ENCODE data around the gene FOXK2.
A peak's percentile ranks its signal among the peaks of the same experiment; 100 is the strongest.

FOXK2 gene

DNA sequence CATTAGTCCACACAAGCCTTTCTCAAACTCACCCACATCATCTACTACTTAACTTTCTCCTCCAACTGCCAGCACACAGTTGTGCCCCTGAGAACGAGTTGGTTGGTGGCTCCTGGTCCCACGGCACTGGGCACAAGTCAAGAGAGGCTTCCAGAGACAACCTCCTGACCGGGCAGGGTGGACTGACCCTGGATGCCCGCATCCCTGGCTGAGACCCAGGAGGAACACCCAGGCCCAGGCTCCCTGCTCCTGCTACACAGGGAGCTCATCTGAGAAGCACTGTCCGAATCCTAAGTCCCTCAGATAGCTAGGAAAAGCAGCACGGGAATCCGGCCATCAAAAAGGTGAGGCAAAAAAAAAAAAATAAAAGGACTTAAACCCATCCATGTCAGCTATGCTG lies 99.7 kb downstream of the FOXK2 start:
- no peak overlapping the region; the same call in 1 of the 2 replicates for H3K27ac ChIP-seq
- TF ChIP-seq CTCF (conservative IDR thresholded peaks at IDR 0.05; ENCODE audit: low read depth): no peak
- DNase-seq (ENCODE audit: low spot score): no peak
- POLR2A ChIA-PET (ENCODE audit: low non-redundant PET): no interaction called here
- CTCF ChIA-PET: interaction anchor here (0.7 kb wide), 1 partner anchor 10 kb away, joined by 5 read pairs; no protein-coding TSS in a partner anchor

- DNase-seq (ENCODE audit: low spot score): no peak
- POLR2A ChIA-PET (ENCODE audit: low non-redundant PET): no interaction called here
- peak overlapping the region; percentile 7; the same call in 1 of the 2 replicates for H3K27ac ChIP-seq
- CTCF ChIA-PET: interaction anchor here (0.7 kb wide), 1 partner anchor 10 kb away, joined by 5 read pairs; no protein-coding TSS in a partner anchor
- no peak for TF ChIP-seq CTCF (conservative IDR thresholded peaks at IDR 0.05; ENCODE audit: low read depth)
These were observed 100.1 kb downstream of the FOXK2 start for GRCh38 chr17:82619641-82620040.

GRCh38 chr17:82623707-82624106 lies 104.2 kb downstream of the FOXK2 start:
- H3K27ac ChIP-seq: no peak overlapping the region
- ChIA-PET POLR2A (ENCODE audit: low non-redundant PET) (no interaction called here), CTCF (interaction anchor here (0.7 kb wide), 1 partner anchor 23 kb away, joined by 11 read pairs; no protein-coding TSS in a partner anchor)
- DNase-seq (ENCODE audit: low spot score): no peak
- TF ChIP-seq CTCF (conservative IDR thresholded peaks at IDR 0.05; ENCODE audit: low read depth): no peak

GRCh38 chr17:82627405-82627804 lies 107.9 kb downstream of the FOXK2 start:
- POLR2A ChIA-PET (ENCODE audit: low non-redundant PET): no interaction called here
- CTCF ChIA-PET: no interaction called here
- TF ChIP-seq CTCF (conservative IDR thresholded peaks at IDR 0.05; ENCODE audit: low read depth): no peak

GRCh38 chr17:82629748-82630147 lies 110.2 kb downstream of the FOXK2 start:
- no peak for DNase-seq (ENCODE audit: low spot score)
- ChIA-PET POLR2A (ENCODE audit: low non-redundant PET) (no interaction called here), CTCF (no interaction called here)
- TF ChIP-seq CTCF (conservative IDR thresholded peaks at IDR 0.05; ENCODE audit: low read depth): no peak
- peak overlapping the region; percentile 4; the same call in 1 of the 2 replicates for H3K27ac ChIP-seq

More at GRCh38 chr17:82627405-82627804, 107.9 kb downstream of the FOXK2 start:
- H3K27ac ChIP-seq: peak overlapping the region; percentile 20
- no peak for DNase-seq (ENCODE audit: low spot score)

DNA sequence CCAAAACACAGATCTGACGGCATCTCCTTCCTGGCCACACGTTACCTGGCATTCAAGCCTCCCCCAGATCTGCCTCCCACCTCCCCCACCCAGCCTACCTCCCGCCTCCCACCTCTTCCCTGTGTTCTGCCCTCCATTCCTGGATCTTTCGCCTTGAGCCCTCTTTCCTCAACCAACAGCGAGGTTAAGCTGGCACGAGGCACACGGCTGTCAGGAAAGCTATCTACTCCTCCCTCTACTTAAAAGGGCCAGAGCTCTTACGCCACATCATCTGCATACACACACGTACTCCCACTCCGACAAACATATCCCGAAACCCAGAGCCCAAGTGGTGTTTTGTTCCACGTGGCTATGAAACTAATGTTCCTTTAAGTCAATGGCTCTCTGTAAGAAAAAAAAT lies 110.7 kb downstream of the FOXK2 start:
- CTCF ChIA-PET: no interaction called here
- DNase-seq (ENCODE audit: low spot score): no peak
- H3K27ac ChIP-seq: peak overlapping the region; percentile 4; the same call in 1 of the 2 replicates
- POLR2A ChIA-PET (ENCODE audit: low non-redundant PET): no interaction called here
- TF ChIP-seq CTCF (conservative IDR thresholded peaks at IDR 0.05; ENCODE audit: low read depth): no peak

Data from RWPE1 (cell line).